ENCODE measurements around the gene SYT7.

SYT7 gene

DNA sequence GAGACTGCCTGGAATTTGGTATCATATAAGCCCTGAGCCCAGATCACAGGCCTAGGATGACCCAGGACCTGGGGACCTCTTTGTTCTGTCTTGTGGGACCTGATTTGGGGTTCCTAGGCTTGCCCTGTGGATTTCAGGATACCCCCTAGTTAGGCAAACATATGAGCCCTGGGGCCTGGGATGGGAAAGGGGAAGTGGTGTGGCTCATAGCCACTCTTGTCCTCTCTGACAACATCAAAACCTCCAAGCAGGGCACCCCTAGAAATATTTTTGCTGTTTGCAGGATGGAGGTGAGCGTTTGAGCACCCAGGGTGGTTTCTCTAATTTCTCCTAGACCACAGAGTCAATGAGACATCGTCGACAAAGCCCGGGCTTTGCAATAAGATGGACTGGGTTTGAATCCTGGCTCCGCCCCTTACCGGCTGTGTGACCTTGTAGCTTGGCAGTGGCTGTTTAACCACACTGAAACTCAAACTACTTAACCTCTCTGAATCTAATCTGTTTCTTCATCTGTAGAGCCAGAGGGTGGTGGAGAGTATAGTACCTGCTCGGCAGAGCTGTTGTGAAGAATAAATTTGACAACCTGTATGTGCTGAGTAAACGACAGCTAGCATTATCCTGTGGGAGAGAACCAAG lies 77.6 kb downstream of the SYT7 start:
- FAIRE-seq = no peak
- DNase-seq (ENCODE audit: insufficient read length, low spot score) = no peak

DNA sequence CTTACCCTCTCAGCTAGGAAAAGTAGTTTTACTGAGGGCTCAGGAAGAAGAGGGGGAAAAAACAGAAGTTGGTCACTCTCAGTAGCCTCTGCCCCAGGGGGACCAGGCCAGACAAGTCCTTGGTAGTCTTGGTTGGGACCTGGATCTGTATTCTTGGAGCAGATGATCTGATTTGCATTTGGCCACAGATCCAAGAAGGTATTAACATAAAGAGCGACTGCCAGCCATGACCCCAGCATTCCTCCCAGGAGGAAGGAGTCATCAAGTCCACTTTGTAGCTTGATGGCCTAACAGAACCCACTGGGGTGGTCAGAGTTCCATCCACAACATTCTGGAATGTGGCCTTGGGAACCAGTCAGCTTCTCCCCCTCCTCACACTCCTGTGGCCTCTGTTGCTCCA lies 78.4 kb downstream of the SYT7 start:
- FAIRE-seq (no peak), DNase-seq (ENCODE audit: insufficient read length, low spot score) (no peak)

DNA sequence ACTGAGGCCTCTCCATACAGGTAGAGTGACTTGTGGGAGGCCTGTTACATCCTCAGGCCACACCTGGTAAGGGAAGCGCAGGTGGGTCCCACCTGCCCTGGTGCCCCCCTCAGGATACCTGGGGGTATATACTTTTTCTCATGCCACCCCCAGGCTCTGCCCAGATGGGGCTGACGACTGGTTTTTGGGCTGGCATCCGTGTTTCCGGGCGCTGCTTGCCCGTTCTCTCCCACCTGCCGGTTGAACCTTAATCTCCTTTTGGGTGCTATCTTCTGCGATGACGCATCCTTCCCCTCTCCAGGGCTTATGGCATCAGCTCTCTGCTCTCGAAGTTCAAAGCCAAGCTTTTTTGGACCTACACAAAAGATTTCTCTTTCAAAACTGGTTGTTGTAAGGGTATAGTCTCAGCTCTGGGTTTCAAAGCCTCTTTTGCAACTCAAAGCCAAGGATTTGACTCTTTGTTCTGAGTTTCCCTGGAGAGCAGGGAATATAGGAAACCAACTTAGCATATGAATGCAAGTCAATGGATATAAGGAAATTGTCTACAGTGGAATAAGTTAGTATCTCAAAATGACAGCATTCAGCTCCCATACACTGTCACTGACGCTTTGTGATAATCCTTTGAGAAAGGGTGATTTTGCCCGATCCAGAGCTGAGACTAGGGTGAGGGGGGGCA lies 80.9 kb downstream of the SYT7 start:
- no peak for FAIRE-seq
- DNase-seq (ENCODE audit: insufficient read length, low spot score) = no peak

DNA sequence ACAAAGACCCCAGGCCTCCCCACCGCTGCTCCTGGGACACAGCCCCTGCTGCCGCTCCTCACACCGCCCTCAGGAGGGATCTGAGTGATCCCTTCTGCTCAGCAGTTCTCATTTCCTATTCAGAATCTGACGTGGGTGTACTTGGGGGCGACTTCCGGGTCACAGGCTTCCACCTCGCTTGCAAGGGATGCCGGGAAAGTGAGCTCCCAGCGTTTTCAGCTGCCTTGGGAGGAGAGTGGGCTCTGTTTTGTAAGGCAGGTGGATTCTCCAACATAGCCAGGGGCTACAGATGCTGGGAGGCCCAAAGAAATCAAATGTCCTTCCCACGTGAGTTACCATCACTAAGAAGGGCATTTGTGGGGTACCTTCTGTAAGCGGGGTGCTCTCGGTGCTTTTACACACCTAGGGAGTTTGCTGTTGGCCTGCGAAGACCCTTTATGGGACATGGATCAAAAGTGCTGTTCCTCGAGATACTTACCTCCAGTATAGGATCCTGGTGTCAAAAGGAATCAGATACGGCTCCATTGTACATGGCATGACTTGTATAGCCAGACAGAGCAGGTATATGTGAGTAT lies 82.0 kb downstream of the SYT7 start:
- DNase-seq (ENCODE audit: insufficient read length, low spot score) (no peak), FAIRE-seq (no peak)

DNA sequence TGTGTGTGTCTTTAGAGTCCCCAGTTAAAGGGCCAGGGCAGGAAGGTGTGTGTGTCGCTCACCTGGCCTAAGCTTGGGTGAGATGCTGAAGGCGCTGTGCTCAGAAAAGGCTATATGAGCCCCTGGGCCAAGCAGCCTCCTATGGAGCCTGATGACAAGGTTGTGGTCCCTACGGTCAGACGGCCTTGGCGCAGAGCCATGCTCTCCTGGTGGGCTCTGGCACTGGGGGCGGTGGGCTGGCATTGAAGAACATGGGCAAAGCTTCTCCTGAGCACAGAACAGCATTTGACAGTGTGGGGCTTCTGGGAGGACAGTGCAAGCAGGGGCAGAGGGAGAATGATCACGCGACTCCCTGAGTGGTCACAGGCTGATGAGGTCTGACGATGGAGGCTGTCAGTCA lies 83.0 kb downstream of the SYT7 start:
- no peak for FAIRE-seq

DNA sequence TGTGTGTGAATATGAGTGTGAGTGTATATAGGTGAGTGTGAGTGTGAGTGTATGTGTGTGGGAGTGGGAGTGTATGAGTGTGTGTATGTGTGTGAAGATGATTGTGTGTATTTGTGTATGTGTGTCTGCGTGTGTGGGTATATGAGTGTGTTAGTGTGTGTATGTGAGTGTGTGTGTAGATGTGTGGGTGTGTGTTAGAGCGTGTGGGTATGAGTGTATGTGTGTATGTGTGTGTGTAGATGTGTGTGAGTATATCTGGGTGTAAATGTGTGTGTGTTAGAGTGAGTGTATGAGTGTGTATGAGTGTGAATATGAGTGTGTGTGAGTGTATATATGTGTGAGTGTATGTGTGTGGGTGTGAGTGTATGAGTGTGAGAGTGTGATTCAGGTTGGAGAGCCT lies 83.4 kb downstream of the SYT7 start:
- no peak for FAIRE-seq
- DNase-seq (ENCODE audit: insufficient read length, low spot score) = no peak

More for the DNA sequence above, 83.0 kb downstream of the SYT7 start:
- no peak for DNase-seq (ENCODE audit: insufficient read length, low spot score)

DNA sequence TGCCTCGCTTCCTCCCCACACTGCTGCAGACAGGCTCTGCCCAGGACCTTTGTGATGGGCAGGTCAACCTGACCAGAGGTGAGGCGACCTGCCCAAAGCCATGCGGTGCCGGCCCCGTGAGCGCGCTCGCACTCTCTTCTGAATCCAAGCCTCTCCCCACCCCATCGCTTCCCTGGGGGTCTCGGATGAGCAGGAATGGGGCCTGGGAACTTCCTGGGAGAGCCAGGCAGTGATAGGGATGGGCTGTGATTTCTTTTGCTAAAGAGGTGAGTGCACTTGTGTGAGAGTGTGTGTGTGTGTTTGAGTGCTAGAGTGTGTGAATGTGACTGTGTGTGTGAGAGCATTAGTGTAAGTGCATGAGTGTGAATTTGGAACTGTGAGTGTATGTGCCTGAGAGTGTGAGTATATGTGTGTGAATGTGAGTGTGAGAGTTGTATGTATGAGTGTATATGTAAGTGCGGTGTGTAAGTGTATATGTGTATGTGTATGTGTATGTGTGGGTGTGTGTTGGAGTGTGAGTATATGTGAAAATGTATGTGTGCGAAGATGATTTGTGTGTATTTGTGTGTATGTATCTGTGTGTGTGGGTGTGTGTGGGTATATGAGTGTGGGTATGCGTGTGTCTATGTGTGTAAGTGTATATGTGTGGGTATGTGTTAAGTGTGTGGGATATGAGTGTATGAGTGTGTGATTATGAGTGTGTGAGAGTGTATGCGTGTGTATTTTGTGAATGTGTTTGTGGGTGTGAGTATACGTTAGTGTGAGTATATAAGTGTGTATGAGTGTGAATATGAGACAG lies 84.1 kb downstream of the SYT7 start:
- DNase-seq (ENCODE audit: insufficient read length, low spot score) (no peak), FAIRE-seq (peak; percentile 86)

DNA sequence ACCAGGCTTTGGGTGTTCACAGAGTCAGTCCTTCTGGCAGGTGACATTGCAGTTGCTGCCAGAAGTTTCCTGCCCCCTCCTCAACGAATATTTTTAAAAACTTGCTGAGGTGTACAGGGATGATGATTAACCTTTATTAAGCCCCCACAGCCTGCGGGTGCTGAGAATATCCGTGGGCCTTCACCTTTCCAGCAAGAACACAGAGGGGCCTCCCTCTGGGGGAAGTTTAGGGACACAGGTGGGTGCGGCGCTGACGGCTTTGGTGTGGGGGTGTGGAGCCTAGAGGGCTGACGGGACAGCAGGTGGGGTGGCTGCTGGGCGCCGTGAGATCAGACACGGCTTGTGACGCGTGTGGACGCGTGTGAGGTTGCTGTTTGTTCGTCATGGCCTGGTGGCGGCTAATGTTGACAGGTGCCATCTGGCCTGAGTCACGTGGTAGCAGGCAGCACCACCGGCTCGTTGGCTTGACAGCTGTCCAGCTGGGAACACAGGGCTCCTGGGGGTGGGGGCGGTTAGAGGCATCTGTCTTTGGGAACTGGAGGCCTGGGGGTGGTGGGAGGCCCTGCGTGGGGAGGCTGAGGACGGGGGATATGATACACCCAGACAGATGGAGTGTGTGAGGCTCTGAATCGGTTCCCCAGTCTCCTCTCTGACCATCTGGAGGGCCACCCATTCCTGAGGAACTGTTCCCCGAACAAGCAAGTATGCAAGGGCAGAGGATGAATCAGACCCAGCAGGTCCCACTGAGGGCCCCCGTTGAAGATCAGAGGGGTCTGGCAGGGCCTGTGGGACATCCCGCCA lies 84.9 kb downstream of the SYT7 start:
- DNase-seq (ENCODE audit: insufficient read length, low spot score) (no peak), FAIRE-seq (no peak)

DNA sequence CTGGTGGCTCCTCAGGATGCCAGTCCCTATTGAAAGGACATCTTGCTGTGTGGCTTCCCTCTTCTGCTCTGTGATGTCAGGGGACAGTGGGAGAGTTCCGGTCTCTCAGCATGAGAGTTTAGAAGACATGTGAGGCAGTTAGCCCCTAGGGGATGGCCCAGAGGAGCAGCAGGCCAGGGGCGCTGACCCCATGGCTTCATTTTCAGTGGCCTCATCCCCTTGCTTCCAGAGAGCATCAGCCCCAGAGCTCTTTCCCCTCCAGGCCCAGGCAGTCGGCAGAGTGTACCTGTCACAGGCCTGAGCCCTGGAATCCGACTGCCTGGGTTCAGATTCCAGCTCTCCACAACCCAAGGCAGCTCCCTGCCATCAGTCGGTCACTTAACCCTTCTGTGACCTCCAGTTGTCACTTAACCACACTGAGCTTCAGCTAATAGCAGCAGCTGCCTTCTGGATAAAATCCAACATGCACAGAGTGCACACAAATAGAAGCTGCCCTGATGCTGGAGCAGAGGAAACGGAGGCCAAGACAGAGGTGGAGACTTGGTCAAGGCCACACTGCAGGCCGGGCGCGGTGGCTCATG lies 86.4 kb downstream of the SYT7 start:
- FAIRE-seq (no peak), DNase-seq (ENCODE audit: insufficient read length, low spot score) (no peak)

DNA sequence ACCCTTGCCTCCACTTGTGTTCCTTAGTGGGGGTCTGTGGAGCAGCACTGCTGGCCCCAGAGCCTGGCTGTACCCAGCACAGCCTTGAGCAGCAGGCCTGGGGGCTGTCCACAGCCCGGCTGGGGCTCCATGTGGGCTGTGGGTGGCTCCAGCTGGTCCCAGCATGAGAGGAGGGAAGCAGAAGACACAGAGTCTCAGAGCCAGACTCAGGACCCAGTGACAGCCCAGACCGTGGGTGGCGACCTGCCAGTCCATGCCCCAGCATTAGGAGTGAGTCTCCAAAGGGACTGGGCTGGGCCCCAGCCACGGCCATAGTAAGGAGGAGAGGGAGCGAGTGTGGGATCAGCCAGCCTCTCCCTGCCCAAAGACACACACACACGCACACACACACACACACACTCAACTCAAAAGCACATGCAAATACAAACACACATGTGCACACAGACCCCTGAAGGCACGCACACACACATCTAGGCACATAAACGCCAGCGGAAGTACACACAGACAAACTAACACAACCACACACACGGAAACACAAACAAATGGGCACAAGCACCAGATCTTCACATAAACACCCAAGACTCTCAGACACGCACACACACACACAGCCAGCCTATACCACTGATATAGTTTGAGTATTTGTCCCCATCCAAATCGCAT lies 89.0 kb downstream of the SYT7 start:
- DNase-seq (ENCODE audit: insufficient read length, low spot score) = no peak
- FAIRE-seq = no peak

DNA sequence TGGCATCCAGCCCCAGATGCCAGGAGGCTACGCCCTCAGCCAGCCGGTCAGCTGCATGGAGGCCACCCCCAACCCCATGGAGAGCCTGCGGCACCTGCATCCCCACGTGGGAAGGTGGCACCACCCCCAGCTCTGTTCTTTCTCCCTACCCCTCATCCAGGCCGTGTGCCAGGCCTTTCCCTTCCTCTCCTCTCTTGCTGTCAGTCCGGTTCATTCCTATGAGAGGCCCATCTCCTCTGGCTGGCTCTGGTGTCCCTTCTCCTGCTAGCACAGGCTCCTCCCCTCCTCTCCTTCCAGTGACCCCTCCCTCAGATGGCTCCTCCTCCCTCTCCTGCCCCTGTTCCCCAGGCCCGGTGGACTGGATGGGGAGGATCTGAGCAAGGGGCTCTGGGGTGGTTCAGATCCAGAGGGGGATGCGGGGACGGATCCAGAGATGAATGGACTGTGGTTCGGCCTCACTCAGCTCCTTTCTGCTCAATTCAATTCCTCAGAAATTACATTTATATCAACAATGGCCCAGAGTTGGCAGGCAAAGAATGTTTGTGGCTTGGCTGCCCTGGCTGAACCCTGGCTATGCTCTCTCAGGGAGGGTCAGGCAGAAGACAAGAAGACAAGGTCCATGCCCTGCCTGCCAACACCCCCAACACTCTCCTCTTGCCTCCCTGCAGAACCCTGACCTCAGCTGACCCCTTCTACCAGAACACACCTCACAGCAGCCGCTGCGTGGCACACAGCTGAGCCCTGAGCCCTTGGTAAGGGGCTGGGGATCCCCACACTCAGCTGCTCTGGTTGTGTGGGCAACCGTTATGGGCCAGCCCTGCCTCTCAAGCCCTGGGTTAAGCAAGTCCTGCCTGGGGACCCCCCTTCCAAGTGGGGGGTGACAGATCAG lies 90.8 kb downstream of the SYT7 start:
- FAIRE-seq = no peak
- no peak for DNase-seq (ENCODE audit: insufficient read length, low spot score)

DNA sequence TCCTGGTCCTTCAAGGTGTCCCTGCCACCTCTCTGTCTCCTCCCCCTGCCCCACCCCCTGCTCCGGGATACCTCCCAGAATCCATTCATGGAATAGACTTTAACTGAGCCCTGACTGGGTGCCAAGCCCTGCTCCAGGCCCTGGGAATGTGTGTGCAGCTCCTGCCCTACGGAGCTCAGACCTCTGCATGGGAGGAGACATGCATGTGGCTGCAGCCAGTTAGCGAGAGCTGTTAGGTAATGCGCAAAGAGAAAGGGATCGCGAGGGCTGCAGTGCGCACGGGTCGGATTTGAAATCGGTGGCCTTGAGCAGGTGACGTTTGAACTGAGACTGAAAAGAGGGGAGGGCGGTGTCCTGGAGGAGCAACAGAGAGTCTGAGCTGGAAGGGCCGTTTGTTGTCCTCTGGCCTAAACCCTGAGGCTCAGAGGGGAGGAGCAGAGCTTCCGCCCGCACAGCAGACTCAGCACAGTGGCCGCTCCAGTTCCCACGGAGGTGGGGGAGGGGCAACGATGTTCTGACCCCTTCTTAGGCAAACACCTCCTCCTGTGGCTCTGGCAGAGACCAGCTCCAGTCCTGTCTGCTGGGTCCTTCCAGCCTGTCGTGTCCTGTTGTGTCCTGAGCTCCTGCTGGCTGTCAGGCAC lies 92.1 kb downstream of the SYT7 start:
- FAIRE-seq = no peak
- no peak for DNase-seq (ENCODE audit: insufficient read length, low spot score)

DNA sequence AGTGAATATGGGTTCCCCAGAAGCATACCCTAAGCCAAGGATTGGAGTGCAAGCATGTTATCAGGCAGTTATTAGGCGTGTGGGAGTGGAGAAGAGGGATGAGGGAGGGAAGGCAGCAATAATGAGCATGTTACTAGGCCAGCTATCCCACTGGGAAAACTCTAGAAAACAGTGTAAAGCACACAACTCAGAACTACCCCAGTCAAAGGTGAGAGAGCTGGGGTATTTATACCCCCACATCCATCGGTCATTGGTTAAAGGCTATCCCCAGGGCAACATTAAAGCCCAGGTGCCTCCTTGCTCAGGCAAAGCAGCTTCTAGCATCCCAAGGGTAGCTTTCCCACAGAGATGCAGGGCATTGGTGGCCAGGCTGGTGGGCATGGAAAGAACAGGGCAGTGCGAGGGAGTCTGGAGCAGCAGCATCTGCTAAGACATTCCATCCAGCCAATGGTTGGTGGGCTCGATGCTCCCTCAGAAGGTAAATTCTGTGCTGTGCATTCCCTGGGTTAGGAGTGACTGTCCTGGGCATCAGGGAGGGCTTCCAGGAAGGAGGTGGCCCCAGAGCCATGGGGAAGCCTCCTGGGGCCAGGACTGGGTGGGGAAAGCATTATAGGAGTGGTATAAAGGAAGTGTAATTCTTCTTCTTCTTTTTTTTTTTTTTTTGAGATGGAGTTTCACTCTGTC lies 93.4 kb downstream of the SYT7 start:
- DNase-seq (ENCODE audit: insufficient read length, low spot score) (no peak), FAIRE-seq (no peak)

DNA sequence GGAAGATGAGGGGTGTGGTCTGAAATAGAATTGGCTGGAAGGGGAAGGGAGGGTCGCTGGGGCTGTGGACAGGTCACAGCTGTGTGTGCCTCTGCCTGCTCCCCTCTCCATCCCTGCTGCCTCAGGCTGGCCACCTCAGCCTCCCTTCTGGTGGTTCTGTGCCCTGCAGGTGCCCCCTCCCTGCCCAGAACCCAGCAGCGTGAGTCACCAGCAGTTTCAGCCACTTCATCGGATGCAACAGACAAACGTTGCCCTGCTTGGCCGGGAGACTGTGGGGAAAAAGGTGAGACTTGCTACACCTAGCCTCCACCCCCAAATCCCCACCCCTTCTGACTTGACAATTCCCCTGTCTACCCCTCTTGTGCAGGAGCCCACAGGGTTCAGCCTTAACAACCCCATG lies 94.1 kb downstream of the SYT7 start:
- DNase-seq (ENCODE audit: insufficient read length, low spot score) = no peak
- FAIRE-seq = no peak

DNA sequence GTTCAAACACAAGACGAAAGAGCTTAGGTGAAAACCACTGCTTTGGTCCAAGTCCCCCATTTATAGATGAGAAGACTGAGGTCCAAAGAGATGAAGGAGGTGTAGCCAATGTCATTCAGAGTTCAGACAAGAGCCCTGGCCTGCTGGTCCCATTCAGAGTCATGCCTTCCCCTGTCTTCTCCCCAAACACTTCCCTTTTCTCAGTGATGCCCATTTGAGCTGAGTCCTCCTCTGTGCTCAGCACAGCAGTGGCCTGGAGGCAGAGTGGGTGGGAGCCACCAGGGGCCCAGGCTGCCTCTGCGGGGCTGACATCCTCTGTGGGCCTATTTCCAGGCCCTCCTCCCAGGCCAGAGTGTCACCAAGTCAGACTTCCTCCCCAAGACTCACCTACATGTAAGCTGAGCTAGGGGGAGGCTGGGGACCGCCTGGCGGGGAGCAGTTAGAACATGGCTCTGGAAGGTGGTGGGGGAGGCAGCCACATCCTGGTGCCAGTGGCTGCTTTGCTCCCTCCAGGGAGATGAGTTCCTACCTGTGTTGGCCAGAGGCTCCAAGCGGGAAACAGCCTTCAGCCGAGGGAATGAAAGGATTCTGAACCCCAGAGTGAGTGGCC lies 94.8 kb downstream of the SYT7 start:
- DNase-seq (ENCODE audit: insufficient read length, low spot score) (no peak), FAIRE-seq (no peak)

DNA sequence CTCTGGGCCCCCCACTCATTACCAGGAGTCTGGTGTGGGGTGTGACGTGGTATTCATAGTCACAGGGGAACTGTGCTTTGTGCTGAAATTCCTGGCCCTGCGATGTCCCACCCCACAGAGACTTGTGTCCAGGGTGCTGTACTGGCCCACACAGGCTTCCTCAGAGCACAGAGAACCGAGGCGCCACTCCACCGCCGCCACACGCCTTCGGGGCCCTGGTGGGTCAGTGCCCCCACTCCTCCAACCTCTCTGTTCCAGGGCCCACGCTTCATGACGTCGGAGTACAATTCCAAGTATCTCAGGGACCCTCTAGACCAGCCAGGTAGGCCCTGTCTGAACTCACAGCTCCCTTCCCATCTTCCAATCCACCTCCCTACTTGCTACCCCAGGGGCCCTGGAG lies 95.8 kb downstream of the SYT7 start:
- DNase-seq (ENCODE audit: insufficient read length, low spot score) (no peak), FAIRE-seq (no peak)

DNA sequence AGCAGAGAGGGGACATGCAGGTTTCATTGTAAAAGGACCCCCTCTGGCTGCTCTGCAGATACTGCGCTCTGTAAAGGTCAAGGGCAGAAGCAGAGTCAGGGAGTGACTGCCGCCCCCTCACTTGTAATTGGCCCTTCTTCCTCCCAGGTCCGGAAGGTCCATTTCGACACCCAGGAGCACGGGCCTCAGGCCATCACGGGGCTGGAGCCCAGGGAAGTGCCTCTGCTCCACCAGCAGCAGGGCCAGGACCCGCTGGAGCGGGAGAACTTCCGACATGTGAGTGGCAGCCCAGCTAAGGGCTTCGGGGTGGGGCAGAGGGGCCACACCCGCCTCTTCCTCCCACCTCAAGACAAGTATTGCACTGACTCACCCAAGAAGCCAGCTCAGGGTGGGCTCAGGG lies 96.3 kb downstream of the SYT7 start:
- FAIRE-seq (no peak), DNase-seq (ENCODE audit: insufficient read length, low spot score) (no peak)

Data from HTR-8/SVneo (cell line).